AG04449 (cell line): ENCODE results near the gene AP1M1.

Experiments
- CTCF ChIA-PET: fragments of 350-600 bp; formaldehyde crosslinking; extraction: SDS; loops from one replicate; lab custom pipeline; 2021; ENCODE audit warnings: antibody characterized with exemption; lab: Yijun Ruan, JAX
- POLR2A ChIA-PET: fragments of 400-600, 350-600 bp; formaldehyde crosslinking; extraction: SDS; loops from one replicate; lab custom pipeline; 2020; ENCODE audit warnings: antibody characterized with exemption, inconsistent platforms; lab: Yijun Ruan, JAX
- DNase-seq: peaks from one replicate; pipeline ENCODE4 v3.0.0-alpha.2; 2010; ENCODE audit warnings: low read depth, low spot score
- H3K4me3 ChIP-seq: 2 replicates; pipeline ENCODE4 v1.5.1; 2011; ENCODE audit warnings: low read depth, mild to moderate bottlenecking, control low read depth, low read length
- TF ChIP-seq, protein P1 (sequence below): IDR thresholded peaks from one replicate; pipeline ENCODE4 v1.5.1; 2011; ENCODE audit warnings: mild to moderate bottlenecking, moderate library complexity, low read length, control low read depth, inconsistent platforms; ENCODE audit not compliant: insufficient read depth; ENCODE audit errors: missing control alignments

AP1M1 gene

DNA sequence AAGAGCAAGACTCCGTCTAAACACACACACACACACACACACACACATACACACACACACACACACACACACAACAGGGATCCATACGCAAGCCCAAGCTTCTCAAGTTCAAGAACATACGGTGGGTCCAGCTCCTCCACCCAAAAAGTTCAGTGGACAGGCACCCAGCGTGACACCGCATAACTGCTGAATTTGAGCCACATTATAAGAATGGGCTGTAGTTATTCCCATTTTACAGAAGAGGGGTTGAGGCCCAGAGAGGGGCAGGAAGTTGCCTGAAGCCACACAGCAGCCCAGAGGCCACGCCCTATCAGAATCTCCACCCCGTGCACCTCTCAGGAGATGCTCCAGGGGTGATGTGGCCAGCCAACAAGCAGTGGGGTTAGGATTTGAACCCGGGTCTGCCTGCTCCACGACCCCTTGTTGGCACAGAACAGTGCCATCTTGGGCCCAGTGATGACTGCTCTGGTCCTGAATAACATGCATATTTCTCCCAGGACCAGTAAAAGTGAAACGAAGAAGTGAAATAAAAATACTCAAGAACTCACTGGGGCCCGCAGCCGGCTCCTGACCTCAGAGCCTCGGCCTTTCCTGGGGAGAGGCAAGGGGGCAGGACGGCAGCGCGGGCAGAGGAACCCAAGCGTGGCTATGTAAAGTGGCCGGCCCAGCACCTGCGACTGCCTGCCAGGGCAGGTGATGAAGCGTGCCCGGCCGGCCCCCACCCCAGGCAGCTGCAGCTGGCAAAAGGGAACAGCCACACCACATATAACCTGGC is 61.9 kb downstream of the AP1M1 start:
- no peak for DNase-seq
- CTCF ChIA-PET = interaction anchor here (0.8 to 3.7 kb wide), 3 partner anchors 12 to 122 kb away, joined by 4 to 17 read pairs (median 14); no protein-coding TSS in a partner anchor
- POLR2A ChIA-PET = no interaction called here
- TF ChIP-seq, protein P1, sequence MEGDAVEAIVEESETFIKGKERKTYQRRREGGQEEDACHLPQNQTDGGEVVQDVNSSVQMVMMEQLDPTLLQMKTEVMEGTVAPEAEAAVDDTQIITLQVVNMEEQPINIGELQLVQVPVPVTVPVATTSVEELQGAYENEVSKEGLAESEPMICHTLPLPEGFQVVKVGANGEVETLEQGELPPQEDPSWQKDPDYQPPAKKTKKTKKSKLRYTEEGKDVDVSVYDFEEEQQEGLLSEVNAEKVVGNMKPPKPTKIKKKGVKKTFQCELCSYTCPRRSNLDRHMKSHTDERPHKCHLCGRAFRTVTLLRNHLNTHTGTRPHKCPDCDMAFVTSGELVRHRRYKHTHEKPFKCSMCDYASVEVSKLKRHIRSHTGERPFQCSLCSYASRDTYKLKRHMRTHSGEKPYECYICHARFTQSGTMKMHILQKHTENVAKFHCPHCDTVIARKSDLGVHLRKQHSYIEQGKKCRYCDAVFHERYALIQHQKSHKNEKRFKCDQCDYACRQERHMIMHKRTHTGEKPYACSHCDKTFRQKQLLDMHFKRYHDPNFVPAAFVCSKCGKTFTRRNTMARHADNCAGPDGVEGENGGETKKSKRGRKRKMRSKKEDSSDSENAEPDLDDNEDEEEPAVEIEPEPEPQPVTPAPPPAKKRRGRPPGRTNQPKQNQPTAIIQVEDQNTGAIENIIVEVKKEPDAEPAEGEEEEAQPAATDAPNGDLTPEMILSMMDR = no peak
- no peak overlapping the region for H3K4me3 ChIP-seq

DNA sequence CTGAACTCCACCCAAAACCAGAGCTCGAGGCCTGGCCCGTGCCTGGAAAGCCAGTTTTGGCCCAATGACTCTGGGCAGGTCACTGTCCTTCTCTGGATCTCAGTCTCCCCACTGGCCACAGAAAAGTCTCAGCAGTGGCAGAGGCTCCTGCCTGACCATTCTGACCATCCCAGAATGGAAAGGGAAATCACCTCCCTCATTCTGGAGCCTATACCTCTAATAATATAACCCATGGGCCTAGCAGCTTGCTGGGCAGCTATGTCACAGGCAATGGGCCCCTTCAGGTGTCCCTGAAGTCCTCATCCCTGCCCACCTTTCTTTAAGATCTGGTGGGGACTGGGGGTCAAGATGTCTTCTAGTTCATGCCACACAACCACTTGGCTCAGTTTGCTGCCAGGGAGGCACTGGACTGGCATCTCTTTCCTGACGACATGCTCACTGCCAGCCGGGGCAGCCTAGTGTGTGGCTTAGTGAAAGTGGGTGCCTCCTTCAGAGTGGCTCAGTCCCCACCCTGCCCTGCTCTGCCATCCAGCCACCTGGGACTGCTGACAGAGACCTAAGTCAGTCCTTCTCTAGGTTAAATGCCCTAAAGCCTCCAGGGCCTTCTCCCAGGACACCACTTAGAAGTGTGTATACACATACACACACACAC is 62.6 kb downstream of the AP1M1 start:
- POLR2A ChIA-PET = no interaction called here
- H3K4me3 ChIP-seq = no peak overlapping the region
- TF ChIP-seq, protein P1 = no peak
- CTCF ChIA-PET = interaction anchor here (0.9 kb wide), 1 partner anchor 123 kb away, joined by 5 read pairs; no protein-coding TSS in a partner anchor
- no peak for DNase-seq

DNA sequence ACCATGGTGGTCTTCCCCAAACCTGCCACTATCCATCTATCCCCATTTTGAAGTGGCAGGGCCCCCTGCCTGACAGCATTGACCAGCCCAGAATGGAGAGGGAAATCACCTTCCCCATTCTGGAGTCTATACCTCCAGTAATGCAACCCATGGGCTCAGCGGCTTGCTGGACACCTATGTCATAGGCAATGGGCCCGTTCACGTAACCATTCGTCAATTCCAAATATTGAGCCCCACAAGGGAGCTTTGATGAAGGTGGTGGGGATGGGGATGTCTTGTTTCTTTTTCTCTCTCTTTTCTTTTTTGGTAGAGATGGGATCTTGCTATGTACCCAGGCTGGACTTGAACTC is 63.1 kb downstream of the AP1M1 start:
- POLR2A ChIA-PET = no interaction called here
- no peak overlapping the region for H3K4me3 ChIP-seq
- TF ChIP-seq, protein P1 = no peak
- CTCF ChIA-PET = interaction anchor here (0.9 to 1.9 kb wide), 2 partner anchors 13 to 122 kb away, joined by 5 to 16 read pairs; no protein-coding TSS in a partner anchor
- DNase-seq = no peak

DNA sequence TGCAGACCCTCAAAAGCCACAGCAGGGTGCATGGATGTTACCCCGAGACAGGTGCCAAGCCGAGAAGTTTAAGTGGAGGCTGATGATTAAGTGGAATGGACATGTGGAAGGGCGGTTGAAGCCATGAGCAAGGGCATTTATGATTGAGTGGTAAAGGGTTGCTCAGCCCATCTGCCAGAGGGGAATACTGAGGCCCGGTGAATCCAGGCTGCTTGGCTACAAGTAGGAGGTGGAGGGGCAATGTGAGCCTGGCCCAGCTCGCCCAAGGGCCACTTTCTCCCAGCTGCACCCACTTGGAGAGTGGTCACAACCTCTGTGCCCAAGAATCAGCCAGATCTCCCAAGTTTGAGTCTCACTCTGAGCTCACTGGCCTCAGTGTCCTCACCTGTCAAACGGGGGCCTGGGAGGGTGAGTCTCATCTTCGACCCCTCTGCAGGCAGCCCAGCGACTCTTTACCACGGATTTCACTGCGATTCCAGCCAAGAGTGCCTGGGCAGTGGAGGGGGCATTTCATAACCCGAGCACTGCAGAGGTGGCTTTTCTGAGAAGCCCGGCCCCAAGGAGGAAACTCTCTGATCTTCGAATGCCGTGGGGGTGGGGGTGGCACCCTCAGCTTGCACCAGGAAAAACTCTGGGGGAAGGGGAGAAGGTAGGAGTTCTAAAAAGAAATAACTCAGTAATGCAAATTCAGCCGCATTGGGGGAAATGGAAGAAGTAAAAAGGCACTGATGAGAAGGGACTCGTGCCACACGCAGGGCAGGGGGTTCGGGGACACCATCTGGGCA is 64.1 kb downstream of the AP1M1 start:
- no peak for DNase-seq
- TF ChIP-seq, protein P1 = no peak
- H3K4me3 ChIP-seq = no peak overlapping the region
- ChIA-PET POLR2A (no interaction called here), CTCF (interaction anchor here (1.9 kb wide), 1 partner anchor 14 kb away, joined by 16 read pairs; no protein-coding TSS in a partner anchor)

DNA sequence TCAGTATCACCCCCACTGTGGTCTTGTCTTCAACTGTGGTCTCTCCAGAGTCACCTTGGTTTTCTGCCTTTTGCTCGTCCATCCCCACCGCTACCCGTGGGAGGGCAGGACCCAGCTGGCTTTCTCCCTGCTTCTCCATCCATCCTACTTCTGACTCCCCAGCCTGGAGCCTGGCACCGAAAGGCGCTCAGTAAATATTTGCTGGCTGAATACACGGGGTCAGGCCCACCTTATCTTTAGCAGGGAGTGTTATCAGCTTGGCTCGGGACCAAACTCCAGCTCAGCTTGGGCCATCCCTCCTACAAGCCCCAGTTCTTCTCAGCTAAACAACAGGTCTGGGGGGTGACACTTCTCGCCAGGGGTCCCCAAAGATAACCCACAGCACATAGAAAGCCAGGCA is 64.9 kb downstream of the AP1M1 start:
- TF ChIP-seq, protein P1 = no peak
- no peak for DNase-seq
- POLR2A ChIA-PET = no interaction called here
- no peak overlapping the region for H3K4me3 ChIP-seq
- CTCF ChIA-PET = interaction anchor here (1.9 kb wide), 1 partner anchor 15 kb away, joined by 16 read pairs; no protein-coding TSS in a partner anchor
